GM18873 (cell line): ENCODE data around the gene SDK1.

ENCODE experiments used
- ATAC-seq: cut with Tn5 transposase; IDR thresholded peaks from one replicate; pipeline ENCODE4 v1.9.1; 2021; ENCODE audit warnings: mild to moderate bottlenecking, moderate library complexity, moderate number of reproducible peaks; ENCODE audit not compliant: unreplicated experiment, low FRiP score

Gene SDK1

DNA sequence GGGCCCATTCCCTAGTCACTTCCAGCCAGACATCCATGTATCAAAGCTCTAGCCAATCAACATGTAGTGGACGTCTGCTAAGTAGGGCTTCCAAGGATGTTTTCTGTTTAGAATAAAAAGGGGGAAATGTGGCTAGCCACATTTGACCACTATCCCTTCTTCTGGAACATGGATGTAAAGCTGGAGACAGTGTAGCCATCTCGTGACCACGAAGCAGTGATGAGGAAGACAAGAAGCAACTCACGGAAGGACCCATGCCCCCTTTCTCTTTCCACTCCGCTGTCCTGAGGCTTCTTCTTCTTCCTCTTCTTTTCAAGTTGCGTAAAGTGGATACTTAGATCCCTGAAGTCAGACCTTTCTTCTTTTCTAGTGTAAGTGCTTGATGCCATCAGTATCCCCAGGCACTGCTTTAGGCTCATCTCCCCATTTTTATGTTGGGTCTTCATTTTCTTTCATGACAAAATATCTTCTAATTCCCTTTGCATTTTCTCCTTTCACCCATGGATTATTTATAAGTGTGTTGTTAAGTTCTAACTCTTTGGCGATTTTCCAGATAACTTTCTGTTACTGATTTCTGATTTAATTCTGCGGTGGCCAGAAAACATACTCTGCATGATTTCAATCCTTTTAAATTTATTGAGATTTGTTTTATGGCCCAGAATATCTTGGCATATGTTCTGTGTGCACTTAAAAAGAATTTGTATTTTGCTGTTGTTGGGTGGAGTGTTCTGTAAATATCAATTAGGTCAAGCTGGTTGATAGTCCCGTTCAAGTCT is 594.5 kb downstream of the SDK1 start:
- no peak for ATAC-seq

- ATAC-seq, result no peak
Measured at GRCh38 chr7:3896169-3896765, 595.2 kb downstream of the SDK1 start.

GRCh38 chr7:3897430-3898372 is 596.6 kb downstream of the SDK1 start:
- ATAC-seq, result no peak

- no peak for ATAC-seq
Measured at GRCh38 chr7:3899559-3899991, 598.5 kb downstream of the SDK1 start.

- ATAC-seq, result no peak
Measured at GRCh38 chr7:3908153-3908552, 607.1 kb downstream of the SDK1 start.

DNA sequence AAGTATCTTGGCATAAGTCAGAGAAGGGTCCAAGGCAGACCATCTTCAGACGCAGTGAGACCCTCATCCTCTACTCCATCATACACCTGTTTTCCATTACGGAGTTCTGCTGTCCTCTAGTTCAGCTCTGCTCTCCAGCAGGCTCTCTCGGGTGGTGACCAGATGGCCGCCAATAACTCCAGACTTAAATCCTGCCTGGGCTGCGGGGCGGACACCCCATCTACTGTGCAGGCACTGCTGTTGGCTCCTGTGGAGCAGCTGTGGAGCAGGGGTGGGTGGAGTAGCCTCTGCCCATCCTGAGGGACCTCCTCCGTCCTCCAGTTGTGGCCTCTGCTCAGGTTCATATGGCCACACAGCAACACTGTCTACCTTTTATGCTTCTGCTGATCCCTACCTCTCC is 608.1 kb downstream of the SDK1 start:
- ATAC-seq, result no peak

DNA sequence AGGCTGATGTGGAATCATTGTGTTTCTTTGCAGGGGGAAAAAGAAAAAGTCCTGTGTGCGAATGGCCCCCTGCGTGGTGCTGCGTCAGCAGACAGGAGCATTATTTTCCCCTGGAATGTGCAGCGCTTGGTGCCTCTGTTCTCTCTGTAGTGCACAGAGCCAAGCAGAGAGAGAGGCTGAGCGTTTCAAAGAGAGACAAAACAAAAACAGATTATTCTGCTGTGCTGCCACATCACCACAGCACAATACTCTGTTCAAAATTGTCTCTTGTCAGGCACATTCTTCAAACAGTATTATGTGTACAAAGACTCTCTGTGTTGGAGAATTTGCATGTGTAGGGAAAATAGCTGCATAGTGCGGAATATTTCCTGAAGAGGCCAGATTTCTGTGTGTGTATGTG is 609.0 kb downstream of the SDK1 start:
- no peak for ATAC-seq

- no peak for ATAC-seq
Measured at GRCh38 chr7:3911685-3912084, 610.6 kb downstream of the SDK1 start.

DNA sequence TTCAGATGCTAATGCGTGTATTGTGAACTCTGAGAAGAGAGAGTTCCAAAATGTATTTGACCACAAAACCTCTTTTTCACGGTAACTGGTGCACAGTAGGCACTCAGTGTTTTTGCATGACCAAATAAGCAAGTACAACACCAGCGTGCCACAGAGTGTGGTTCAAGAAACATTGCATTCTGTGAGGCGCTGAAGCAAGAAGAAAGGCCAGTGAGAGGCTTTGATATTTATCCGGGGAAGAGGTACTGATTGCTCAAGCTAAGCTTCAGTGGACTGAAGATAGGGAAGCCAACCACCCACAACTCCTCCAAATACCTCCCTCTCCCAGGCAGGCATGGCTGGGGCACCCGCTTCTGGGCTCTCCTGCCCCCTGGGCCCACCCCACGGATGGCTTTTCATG is 611.2 kb downstream of the SDK1 start:
- ATAC-seq, result no peak

GRCh38 chr7:3914051-3914775 is 613.2 kb downstream of the SDK1 start:
- ATAC-seq, result no peak

DNA sequence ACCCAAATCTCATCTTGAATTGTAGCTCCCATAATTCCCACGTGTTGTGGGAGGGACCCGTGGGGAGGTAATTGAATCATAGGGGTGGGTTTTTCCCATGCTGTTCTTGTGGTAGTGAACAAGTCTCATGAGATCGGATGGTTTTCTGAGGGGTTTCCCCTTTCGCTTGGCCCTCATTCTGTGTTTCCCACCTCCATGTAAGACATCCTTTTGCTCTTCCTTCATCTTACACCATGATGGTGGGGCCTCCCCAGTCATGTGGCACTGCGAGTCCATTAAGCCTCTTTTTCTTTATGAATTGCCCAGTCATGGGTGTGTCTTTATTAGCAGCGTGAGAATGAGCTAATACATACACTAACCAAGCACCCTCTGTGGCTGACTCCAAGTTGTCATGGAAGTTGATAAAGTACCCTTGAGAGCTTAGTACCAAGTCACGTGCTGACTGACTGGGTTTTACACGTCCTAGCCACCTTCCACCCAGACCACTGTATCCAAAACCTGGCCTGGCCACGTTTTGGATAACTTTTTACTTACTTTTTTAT is 614.4 kb downstream of the SDK1 start:
- ATAC-seq, result no peak

DNA sequence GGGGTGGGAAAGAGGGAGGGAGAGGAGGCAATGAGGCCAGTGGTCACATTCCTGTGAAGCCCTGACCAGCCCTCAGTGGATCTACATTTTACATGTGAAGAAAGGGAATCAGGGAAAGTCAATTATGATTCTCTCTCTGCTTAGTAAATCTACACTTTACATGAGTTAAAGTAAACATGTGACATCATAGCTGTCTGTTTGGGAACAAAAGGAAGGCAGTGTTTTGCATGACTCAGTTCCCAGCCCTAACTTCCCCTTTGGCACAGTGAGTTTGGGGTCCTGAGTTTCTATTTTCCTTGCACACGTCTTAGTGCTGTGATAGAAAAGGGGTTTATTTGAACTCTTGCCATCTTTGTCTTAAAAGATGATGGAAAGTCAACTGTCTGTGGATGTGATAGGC is 615.1 kb downstream of the SDK1 start:
- no peak for ATAC-seq

- ATAC-seq, result no peak
Measured at GRCh38 chr7:3917436-3917835, 616.4 kb downstream of the SDK1 start.

DNA sequence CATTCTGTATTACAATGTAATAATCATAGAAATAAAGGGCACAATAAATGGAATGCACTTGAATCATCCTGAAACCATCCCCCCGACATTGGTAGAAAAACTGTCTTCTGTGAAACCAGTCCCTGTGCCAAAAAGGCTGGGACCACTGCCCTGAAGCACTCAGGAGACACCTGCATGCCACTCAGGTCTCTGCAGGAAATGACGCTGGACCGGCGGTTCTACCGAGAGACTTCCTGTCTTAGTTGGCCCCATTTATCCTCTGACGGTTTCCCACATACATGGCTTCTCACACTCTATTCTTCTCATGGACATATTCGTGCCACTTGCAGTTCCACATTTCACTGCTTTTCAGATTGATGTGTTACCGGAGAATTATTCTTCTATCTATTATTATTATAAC is 617.5 kb downstream of the SDK1 start:
- ATAC-seq, result no peak

GRCh38 chr7:3922175-3922635 is 621.2 kb downstream of the SDK1 start:
- no peak for ATAC-seq

GRCh38 chr7:3923307-3923918 is 622.4 kb downstream of the SDK1 start:
- no peak for ATAC-seq

- ATAC-seq, result no peak
Measured at GRCh38 chr7:3924277-3924676, 623.2 kb downstream of the SDK1 start.

GRCh38 chr7:3927446-3928110 is 626.5 kb downstream of the SDK1 start:
- no peak for ATAC-seq
